Stimulated activated CD4-positive, alpha-beta T cell treated with anti-CD3 and anti-CD28 coated beads, Interleukin-4, amount 100 ng/mL, for 24 hours (primary cell): Measurements from ENCODE around the gene DAW1.
"Not testable (repeated sequence)": the region's sequence is repeated elsewhere in the genome, so short reads cannot be mapped to it uniquely, and the experiment has no call there.

Source experiments
- DNase-seq: peaks from one replicate; pipeline ENCODE4 v3.0.0-alpha.2; 2020

The DAW1 gene

GRCh38 chr2:227921648-227922047 lies 50.2 kb downstream of the DAW1 start:
- DNase-seq, result no peak

GRCh38 chr2:227932001-227932400 lies 60.6 kb downstream of the DAW1 start:
- no peak for DNase-seq

DNA sequence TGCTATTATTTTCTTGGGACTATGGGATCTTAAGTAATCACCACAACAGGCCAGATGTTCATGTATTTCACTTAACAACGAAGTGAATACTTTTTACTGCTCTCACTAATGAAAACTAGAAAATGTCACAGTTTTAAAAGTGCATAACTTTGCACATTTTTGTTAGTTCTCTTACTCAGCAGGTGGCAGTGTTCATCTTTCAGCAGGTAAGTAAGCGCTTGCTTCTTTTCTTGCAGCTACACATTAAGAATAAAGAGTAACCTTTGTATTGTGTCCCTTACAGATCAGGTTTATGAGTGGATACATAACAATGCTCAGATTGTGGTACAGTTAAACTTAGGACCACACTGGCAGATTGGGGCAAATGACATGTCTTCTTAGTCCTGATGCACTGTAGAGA lies 61.0 kb downstream of the DAW1 start:
- no peak for DNase-seq

DNA sequence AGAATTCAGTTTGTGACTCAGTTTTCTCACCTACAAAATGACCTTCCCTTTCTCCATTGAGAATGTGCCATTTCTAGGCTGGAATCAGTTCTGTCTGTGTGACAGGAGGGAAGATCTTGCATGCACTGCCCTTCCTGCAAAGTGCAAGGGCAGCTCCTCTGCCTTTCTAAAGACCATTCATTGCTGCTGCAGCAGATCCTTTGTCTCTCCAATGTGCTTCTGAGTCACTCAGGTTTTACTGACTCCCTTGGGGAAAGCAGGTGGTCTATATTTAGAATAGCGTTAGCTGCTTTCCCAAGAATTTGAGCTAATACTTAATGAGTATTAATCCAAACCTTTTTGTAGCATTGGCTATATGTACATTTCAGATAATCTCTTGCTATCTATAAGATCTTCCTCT lies 62.5 kb downstream of the DAW1 start:
- no peak for DNase-seq

DNA sequence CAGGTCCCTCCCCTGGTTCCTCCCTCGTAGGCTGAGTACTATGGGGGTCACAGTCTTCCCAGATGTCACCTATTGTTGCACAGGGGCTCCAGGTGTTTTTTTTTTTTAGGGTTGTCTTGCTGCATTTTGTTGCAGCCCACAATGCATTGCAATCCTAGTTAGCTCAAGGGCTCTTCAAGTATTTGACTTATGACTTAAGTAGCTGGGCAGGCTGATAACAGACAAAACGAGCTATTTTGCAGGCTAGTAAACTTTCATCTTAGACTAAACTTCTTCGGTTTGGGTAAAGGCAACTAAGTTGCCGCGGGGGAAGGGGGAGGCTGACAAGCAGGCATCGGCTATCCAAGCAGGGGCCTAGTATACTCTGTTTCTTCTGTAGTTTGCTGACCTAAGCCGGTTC lies 64.8 kb downstream of the DAW1 start:
- DNase-seq, result not testable (repeated sequence)

GRCh38 chr2:227939271-227940027 lies 68.0 kb downstream of the DAW1 start:
- DNase-seq, result no peak

GRCh38 chr2:227942021-227942420 lies 70.6 kb downstream of the DAW1 start:
- DNase-seq, result no peak

GRCh38 chr2:227942965-227943364 lies 71.5 kb downstream of the DAW1 start:
- DNase-seq, result no peak

DNA sequence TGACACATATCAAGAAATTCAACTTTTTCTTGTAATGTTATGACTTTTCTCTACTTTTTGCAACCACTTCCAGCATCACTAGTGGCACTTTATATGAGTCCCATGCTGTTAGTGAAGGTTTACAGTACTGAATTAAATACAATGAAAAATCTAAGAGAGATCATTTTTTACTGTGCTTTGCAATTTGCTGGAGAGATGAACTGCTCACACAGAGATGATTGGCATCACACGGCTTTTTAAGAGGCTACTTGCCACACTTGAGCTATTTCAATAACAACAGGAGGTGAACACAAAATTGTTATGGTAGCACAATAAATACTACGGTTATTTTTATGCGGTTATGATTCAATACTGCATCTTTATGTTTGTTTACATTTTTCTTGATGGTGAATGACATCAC lies 88.9 kb downstream of the DAW1 start:
- DNase-seq, result no peak

- no peak for DNase-seq
These were observed 100.3 kb downstream of the DAW1 start for GRCh38 chr2:227971619-227972230.

- DNase-seq, result no peak
These were observed 101.8 kb downstream of the DAW1 start for GRCh38 chr2:227973241-227973640.
